Midbrain (tissue), 1 donor: ENCODE data around the gene XIRP2.
A peak's percentile ranks its signal among the peaks of the same experiment; 100 is the strongest.
"Not testable (repeated sequence)": the region's sequence is repeated elsewhere in the genome, so short reads cannot be mapped to it uniquely, and the experiment has no call there.

ENCODE experiments used
- DNase-seq: peaks from one replicate; lab custom pipeline; 2025; lab: John Stamatoyannopoulos, UW

XIRP2 gene

DNA sequence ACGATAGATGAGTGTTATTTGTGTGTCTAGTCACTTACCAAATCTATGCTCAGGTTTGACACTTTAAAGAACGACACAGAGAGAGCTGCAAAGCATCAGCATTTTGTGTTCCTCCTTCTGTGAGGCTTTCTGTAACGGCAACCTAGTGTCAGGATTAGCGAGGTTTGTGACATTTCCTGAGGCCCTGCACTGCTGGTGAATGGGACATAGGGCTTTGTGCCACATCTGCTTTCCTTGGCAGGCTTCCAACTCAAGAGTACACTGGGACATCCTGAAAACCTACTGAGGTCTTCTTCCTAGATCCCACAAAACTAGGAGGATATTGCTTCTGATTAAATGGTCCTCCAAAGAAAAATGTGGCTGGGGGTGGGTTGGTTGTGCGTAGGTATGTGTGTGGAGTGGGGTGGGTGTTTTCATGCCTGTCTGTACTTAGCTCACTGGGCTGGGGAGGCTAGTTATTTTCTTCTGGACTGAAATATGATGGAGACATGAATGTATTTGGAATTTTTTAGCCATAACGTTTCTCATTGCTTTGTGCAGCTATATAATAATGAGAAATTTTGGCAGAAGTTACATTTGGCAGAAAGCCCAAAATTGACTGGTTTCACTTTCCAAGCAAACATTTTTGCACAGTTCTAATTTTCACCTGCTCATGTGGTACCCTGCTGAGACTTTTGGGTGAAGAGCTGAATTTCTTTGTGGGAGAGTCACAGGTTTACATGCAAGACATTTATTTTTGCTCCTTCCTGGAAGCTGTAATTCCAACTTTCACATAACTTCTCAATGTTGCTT, 308.4 kb downstream of the XIRP2 start:
- no peak for DNase-seq

GRCh38 chr2:167198009-167198408, 309.7 kb downstream of the XIRP2 start:
- DNase-seq, result no peak

GRCh38 chr2:167198576-167198975, 310.3 kb downstream of the XIRP2 start:
- no peak for DNase-seq

GRCh38 chr2:167200019-167200418, 311.7 kb downstream of the XIRP2 start:
- no peak for DNase-seq

DNA sequence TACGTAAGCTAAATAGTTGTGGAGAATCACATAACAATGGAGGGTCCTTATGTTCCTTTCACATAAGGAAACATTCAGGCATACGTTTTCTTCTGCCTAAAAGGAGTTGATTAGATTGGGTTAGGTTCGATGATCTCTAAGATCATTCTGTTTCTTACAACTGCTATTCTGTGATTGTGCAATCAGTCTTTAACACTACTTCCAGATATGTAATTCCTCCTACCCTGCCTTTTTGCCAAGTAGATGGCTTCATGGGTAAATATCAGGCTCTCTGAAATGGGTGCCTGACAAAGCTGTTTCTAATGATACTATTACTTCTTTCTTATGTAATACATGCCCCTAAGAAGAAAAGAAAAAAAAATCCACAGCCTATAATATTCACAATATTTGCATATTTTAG, 321.5 kb downstream of the XIRP2 start:
- no peak for DNase-seq

GRCh38 chr2:167212014-167212648, 323.9 kb downstream of the XIRP2 start:
- peak; percentile 63 for DNase-seq

DNA sequence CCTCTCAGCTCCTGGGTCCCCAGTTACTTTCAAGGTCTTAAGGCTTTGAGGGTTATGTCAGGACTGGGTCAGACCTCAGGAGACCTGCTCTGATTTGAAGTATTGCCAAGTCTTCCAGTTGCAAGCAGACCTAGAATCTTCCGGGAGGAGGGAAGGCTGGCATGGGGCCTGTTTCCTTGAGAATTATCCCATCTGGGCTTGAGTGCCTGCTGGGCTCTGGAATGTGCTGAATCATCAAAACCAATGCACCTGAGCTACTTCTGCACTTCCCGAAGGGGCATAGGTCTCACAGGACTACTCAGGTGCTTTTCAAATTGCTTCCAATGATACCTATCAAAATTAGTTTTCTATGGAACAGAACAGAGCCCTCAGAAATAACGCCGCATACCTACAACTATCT, 327.3 kb downstream of the XIRP2 start:
- DNase-seq, result no peak

DNA sequence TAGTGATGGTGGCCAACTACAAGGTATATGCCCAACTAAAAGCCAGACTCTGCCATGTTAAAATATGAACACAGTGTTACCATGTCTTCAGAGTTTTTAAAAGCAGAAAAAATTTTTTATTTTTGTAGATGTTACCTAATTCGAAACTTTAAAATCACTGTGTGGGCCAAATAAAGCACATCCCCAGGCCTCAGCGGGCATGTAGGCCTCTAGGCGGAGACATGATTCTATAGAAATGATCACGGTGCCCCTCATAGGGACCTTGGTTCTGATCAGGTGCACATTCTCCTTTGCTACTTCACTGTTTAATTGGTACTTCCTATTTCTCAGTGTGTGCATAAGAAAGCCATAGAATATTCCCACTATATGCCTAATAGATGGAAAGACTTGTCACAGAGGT, 349.2 kb downstream of the XIRP2 start:
- no peak for DNase-seq

DNA sequence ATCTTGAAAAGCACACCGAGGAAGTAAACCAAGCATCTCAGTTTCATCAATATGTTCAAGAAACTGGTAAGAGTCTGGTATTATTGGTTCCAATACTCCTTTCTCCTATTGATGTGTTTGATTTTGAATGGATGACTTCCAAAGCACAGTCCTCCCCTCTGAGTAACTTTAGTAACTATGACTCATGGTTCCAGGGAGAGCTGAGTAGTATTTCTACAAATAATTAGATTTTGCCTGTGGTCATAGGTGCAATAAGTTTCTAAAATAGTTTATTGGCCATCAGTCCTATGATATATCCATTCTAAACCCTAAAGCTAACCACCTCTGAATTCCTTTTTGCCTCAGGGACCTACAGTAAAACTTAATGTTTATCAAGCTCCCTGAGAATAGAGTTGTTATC, 352.4 kb downstream of the XIRP2 start:
- no peak for DNase-seq

DNA sequence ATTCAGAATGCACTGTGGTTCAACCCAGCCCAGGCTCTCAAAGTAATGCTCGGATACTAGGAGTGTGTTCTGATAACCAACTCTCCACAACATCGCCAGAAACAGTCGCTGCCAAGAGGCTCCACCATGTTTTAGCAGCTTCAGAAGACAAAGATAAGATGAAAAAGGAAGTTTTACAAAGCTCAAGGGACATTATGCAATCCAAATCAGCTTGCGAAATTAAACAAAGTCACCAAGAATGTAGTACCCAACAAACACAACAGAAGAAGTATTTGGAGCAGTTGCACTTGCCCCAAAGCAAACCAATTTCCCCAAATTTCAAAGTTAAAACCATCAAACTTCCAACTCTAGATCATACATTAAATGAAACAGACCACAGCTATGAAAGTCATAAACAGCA, 360.9 kb downstream of the XIRP2 start:
- DNase-seq, result no peak

- no peak for DNase-seq
Measured at GRCh38 chr2:167253025-167253424, 364.7 kb downstream of the XIRP2 start.

DNA sequence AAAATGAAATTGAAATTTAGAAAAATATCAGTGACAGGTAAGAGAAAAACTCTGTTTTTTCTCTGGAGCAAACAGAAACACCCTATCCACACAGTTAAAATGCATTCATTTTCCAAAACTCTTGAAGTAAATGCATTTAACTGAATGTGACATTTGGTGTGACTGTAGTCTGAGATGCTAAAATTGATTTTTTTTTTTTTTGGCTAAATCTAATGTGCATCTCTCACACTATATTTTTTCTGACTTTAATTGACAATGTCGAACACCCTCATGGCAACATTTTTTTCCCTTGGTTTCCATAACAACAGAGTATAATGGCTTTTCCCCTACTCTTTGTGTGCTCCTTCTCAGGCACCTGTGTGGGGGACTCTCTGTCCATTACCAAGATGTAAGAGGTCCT, 366.4 kb downstream of the XIRP2 start:
- no peak for DNase-seq

- DNase-seq, result no peak
Measured at GRCh38 chr2:167258712-167259111, 370.4 kb downstream of the XIRP2 start.

GRCh38 chr2:167264380-167264779, 376.1 kb downstream of the XIRP2 start:
- DNase-seq, result peak; percentile 26

DNA sequence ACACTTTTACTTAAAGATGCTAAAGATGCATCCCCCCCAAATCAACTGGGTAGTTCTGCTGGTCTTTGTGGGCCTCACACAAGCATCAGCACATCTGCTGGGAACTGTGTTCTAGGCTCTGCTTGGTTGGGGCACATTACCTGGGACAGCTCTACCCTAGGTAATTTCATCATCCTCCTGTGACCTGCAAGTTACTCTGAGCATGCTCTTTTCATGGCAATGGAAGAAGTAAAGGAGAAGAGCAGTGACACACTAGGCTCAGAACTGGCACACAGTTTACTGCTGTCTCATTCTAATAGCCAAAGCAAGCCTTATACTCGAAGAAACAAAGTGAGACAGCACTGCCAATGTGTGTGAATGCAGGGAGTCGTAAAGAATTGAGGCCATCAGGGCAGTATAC, 376.7 kb downstream of the XIRP2 start:
- DNase-seq, result no peak

DNA sequence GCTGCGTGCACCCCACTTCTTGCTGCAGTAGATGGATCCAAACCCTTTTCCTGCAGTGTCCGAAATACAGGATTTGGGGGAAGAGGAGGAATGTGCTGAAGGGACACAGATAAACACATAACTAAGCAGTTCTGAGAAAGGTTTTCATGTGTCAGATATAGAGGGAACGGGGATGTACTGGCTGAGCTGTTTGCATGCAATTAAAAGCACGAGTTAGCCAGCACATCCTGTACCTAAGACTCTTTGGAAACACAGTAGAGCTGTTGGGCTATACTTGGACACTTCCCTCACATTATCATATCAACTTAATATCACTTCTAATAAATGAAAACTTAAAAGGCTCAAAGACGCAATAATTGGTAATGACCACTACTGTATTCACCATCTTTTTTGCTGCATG, 377.4 kb downstream of the XIRP2 start:
- DNase-seq, result no peak

DNA sequence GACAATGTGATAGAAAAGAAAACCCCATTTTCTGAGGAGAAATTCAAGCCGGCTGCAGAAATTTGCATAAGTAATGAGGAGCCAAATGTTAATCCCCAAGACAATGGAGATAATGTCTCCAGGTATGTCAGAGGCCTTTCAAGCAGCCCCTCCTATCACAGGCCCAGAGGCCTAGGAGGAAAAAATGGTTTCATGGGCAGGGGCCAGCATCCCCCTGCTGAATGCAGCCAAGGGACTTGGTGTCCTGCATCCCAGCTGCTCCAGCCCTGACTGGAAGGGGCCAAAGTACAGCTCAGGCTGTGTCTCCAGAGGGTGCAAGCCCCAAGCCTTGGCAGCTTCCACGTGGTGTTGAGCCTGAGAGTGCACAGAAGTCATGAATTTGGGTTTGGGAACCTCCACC, 380.0 kb downstream of the XIRP2 start:
- not testable (repeated sequence) for DNase-seq

DNA sequence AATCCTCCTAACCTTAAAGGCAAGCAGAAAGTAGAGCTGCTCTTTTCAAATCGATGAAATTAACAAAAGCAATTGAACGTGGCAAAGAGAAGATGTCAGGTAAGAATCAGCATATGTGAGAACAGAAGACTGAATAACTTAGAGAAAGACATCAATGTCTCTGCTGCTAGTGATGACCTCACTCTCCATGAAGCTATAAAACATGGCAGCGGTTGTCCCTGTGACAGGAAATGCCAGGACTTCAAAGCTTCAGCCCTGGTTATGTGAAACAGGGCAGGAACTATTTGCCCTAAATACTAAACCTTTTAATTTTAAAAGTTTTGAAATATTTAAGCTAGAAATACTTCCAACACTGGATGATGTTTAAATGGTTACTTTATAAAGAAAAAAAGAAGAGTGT, 383.7 kb downstream of the XIRP2 start:
- no peak for DNase-seq

DNA sequence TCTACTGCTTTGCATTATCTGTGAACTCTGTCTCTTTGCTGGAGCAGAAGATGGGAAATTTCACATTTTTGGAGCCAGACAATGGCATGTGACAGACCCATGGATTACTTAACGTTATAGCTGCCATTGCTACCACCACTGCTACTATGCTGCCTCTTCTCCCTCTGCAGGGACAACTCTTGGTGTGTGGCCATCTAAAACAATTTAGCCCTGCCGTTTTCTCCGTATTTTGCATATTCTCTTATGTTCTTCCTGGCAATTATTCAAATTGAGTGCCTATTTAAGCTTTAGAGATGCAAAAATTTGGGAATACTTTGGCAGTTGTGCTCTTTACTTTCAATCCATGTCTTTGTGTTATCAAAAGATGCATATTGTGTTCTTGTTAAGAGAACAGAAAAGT, 386.8 kb downstream of the XIRP2 start:
- no peak for DNase-seq

DNA sequence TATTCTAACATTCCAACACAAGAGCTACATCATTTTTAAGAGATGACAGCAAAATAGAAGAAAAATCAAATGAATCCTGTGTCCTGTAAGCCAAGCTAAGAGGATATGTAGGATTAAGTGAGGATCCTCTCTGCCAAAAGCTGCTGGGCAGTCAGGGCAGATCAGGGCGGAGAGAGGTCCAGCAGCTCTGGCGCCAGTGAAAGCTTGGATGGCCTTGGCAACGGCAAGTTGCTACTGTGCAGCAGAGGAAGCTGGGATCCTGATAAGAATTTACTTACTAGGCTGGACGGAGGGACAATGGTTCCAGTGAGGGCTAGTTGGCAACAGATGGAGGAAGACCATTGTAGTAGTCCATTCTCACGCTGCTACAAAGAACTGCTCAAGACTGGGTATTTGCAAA, 391.5 kb downstream of the XIRP2 start:
- no peak for DNase-seq

GRCh38 chr2:167287212-167287611, 398.9 kb downstream of the XIRP2 start:
- DNase-seq, result no peak

GRCh38 chr2:167289651-167290410, 401.6 kb downstream of the XIRP2 start:
- DNase-seq, result no peak
